Activated CD4-positive, alpha-beta T cell treated with anti-CD3 and anti-CD28 coated beads, Interleukin-2, amount 50 U/mL, for 4 hours (primary cell): ENCODE results near the gene USP32.

Experiments used
- DNase-seq, 2 experiments: peaks; one replicate each; pipeline ENCODE4 v3.0.0-alpha.2; 2020

Gene USP32

DNA sequence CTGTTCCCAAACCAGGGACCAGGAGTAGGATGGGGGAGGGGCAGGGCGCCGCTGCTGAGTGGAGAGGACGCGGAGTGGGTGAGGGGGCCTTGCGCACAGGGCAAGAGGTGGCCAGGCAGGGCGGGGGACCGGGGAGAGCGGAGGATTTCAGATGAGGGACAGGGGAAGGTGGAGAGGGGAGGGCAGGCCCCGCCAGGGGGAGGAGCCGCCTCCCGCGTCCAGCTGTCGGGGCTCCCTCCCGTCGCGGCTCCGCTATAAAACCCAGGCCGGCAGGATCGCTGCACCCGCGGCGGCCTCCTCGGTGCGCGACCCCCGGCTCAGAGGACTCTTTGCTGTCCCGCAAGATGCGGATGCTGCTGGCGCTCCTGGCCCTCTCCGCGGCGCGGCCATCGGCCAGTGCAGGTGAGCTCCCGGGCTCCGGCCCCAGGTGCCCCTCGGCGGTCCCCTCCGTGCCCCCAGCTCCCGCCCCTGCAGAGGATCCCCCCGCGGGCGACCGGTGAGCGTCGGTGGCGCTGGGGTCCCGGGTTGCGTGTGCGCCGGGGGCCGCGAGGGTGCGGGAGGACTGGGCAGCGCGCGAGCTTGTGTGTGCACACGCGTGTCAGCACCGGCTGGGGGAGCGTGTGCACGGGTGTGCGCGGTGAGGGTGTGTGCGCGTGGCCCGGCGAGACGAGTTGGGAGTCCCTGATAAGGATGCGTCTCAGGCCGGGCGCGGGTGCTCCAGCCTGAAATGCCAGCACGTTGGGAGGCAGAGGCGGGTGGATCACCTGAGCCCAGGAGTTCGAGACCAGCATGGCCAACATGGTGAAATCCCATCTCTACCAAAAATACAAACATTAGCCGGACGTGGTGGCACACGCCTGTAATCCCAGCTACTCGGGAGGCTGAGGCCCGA is 242.0 kb downstream of the USP32 start, which contains the start of gene CA4:
TSS of gene CA4 (plus strand) at position 283 of the 892 bp plus-strand sequence. CDS start at position 345, 62 bp downstream.
- DNase-seq = no peak

DNA sequence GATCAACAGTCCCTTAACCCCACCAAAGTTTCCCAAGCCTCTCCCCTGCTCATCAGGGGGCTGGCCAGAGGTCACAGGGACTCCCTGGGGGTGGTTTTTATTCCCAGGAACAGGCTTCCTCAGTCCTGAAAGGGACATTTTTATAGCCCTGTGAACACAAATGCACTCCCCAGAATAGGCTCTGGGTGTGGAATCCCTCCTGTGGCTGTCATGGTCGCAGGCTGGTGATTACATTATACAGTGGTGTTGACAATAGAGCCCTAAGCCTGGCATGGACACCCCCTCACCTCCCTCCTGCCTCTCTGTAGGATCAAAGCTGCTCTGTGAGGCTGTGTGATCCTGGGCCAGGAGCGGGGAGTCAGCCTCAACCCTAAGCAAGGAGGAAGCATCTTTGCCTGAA is 243.6 kb downstream of the USP32 start:
- DNase-seq = no peak

DNA sequence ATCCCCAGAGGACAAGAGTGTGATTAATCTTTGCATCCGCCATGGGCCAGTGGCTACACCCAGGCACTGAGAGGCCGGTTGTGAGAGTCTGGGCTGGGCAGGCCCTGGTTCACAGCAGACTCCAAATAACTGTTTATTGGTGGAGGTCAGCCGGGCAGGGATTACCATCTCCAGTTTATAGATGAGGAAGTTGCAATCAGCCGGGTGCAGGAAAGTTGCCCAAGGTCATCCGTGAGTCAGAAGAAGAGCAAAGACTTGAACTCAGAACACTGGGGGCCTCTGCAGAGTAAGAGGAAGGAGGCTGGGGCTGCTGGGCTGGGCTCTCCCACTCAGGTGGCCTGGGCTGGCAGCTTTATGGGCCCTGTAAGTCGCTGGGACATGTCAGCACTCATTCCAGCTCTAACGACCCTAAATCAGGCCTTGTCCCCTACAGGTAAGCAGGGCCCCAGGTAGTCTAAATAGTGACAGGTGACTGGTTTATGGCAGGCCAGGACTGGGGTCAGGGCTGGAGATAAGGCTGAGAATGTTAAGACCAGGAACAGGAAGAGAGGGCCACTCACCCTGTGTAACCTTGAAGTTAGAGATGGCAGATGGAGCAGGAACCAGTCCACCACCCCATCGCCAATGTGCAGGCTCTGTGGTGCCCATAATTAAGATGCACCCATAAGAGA is 244.2 kb downstream of the USP32 start:
- DNase-seq = no peak

DNA sequence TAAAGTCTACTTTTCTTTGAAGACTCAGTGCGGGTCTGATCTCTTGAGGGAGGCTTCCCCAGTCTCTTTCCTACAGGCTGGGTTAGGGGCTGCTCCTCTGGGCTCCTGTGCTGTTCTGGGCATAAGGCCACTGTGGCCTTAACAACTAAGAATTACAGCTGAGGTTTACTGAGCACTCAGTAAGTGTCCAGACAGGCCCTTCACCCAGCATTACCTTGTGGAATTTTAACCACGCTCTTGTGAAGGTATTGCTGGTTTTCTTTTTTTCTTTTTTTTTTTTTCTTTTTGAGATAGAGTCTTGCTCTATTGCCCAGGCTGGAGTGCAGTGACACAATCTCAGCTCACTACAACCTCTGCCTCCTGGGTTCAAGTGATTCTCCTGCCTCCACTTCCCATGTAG is 245.7 kb downstream of the USP32 start:
- DNase-seq = no peak

DNA sequence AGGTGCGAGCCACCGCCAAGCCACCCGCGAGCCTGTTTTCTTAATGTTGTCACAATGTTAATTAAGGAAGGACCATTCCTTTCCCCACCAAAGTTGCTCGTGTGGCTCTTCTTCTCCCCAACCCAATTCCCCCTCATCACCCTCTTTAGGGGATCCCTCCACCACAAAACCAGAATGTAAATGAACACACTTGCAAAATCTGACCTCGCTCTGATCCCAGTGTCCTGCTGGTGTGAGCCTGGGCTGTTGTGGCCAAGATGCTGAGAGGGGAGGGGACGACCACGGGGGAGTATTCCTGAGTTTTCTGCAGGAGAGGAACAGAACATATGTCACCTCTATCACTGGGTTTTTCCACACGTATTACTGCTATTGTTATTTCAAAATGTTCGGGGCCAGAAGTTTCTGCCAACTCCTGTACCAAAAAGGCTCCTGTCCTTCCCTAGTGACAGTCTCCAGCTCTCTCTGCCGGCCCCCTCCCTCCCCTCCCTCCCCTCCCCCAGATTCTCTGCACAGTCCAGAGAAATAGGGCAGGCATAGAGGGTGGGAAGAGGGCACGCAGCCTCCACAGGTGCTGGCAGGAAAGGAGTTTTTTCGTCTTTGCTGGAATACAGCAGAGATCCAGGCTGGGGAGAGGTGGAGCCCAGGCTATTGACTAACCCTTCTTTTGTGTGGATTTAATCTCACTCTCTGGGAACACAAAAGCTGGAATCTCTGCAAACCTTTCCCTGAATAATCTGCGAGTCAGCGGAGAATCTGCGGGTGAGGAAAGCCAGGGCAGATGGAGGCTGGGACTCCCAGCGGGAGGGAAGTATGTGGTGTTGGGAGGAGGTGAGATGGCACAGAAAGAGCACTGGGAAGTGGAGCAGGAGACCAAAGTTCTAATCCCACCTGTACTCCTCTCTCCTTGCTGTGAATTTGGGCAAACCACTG is 246.7 kb downstream of the USP32 start:
- no peak for DNase-seq

DNA sequence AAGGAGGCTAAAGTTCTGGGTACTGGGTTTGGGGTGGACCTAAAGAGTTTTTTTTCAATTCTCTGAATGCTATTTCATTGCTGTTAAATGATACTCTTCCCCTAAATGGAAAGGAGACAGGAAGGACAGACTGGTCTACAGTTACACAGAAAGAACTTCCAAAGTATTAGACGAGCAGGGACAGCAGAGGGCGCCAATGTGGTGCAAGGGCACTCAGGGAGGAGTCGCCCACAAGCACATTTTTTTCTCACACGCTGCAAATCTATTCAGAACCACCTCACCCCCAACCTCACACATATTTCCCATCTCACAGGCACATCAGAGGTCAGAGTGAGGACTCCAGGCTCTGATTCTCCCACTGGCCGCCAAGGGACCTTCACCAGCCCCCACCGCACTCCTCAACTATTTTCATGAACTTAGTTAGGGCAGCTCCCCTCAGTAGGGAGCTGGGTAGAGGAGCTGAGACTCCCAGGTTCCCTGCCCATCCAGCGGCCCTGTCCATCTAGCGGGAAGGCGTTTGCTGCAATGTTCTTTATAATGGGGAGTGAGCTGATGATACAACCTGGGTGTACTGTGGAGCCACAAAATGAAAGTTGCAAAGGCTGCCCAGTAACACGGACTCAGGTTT is 248.9 kb downstream of the USP32 start:
- peak; percentile 74 to 77 for DNase-seq

DNA sequence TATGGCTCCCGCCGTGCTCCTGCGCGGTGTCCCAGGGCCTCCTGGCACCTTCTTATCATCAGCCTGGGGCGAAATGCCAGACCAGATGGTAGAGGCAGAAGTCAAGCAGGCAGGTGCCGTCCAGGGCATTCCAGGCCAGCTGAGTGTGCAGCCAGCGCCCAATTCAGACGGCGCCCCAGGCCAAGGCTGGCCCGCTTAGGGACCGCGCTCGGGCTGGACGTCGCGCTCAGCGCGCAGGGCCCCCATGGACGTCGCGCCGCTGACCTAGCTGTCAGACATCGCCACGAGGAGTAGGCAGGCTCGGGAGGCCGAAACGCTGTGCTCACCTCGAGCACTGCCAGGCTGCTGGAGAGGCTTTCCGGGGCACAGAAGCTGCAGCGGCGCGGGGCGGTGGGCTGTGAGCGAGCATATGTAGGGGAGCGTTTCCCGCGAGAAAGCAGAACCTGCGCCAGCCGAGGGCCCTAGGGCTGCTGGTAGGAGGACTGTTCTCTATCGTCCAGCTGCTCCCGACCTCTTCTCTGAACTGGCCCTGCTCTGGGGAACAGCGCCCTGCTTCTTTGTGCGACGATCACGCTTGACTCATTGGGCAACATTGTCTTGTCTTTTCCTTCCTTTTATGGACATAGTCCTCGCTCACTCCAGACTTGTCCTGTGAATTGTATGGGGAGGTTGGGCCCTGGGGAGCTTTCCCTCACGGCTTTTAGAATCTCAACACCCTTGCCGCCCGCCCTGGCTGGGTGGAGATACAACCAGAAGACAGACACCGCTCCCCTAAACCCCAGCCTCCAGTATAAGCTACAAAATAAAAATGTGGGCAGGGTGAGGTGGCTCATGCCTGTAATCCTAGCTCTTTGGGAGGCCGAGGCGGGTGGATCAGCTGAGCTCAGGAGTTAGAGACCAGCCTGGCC is 250.6 kb downstream of the USP32 start:
- DNase-seq = no peak

DNA sequence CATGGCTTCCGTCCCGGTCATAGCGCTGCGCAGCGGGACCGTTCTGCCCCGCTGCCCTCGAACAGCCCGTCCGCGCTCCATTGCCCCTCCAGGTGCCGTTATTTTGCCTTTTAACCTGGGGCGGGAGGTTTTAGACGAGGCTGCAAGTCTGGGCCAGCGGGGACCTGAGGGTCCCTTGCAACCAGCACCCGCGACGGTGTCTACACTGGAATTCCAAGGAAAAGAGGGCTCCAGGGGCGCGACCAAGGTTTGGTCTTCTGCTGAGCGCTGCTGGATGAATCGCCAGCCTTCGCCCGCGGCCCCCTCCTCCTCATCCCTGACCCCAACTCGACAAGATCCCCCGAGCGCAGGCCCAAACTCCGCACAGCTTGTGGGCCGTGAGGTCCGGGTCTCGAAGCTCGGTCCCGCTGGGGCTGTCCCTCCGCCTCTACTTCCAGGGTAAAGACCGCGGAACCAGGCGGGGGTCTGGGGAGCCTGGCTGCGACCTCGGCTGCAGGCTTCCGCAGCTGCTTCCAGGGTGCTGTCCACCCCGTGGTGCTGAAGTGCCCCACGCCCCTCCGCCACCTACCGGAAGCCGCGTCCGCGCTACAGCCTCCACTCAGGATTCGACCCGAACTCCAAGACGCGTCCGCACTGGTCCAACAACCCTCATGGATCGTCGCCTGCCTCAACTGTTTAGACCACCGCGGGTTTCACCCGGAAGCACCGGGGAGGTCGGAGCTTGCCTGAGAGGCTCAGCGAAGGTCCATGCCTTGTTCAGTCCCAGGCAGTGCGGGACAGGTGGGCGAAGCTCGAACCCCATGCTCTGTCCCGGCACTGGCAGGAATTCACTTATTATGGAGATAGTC is 252.3 kb downstream of the USP32 start:
- DNase-seq = peak; percentile 45 to 48

DNA sequence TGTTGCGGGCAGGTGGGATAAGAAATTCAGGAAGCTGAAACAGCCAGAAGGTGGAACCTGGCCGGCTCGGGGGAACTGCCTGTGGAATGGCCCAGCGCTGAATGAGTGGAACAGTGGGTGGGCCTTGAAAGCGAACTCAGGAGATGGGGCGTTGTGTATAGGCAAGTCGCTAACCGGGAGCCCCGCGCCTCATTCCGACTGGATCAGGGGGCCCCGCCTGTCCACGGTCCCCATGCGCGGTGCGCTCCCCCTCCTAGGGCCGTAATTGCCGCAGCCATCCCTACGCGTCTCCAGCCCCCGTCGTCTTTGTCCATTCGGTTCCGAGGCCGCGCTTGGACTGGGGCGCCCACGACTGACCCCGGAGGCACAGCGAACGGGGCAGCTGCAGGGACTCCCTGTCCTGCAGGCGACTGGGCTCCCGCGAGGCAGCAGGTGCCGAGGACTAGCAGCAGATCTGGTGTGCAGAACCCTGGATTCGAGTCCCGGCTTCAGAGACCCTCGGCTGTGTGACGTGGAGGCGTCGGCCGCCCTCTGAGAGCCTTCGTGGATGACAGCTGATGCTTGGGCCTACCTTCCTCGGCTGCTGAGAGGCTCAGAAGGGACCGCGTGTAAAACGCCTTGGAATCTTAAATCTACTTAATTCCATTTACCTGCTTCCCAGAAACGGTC is 253.0 kb downstream of the USP32 start:
- no peak for DNase-seq

DNA sequence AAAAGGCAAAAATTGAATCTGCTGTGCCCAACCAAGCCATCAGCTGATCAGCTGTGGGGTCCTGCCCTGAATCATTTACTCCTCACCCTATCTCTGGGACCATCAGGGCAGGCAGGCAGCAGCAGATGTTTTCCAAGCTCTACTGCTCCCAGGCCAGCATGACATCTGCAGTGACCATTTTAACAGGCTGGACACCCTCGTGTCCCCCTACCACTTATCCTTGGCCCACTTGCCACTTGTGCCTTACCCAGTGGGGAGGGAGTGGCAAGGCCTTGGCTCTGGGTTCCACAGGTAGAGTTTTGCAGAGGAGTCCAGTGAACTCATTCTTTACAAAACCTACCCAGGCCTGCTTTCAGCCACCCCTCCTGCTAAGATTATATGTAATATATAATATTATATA is 254.2 kb downstream of the USP32 start:
- no peak for DNase-seq

DNA sequence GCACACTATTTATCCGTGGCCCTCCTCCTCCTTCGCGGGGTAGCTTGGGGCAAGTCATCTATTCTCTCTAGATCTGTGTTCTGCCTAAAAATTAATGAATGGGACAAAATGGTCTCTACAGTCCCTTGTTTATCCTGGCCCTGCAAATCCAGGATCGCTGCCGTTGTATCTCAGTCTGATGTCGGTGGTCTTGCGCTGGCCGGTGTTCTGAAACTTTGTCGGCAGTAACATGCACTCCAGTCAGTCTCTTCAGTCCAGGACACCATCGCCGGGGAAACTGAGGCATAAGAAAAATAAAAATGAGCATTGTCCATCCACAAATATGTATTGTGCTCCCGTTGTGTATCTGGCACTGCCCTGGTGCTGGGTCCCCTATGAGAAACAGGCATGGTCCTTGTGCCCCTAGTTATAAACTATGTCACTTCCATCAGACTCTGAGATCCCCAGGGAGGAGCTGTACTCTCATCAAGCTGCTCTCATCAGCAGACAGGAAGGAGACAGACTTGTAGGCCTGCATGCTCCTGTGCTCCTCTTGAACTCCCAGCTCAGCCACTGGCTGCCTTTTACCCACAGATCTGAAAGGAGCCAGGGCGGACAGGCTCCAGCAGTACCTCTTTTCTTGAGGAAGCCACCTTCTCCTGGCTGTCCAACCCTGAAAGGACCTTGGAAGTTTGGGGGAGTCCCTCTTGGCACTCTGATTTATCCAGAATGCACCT is 255.8 kb downstream of the USP32 start:
- no peak for DNase-seq

DNA sequence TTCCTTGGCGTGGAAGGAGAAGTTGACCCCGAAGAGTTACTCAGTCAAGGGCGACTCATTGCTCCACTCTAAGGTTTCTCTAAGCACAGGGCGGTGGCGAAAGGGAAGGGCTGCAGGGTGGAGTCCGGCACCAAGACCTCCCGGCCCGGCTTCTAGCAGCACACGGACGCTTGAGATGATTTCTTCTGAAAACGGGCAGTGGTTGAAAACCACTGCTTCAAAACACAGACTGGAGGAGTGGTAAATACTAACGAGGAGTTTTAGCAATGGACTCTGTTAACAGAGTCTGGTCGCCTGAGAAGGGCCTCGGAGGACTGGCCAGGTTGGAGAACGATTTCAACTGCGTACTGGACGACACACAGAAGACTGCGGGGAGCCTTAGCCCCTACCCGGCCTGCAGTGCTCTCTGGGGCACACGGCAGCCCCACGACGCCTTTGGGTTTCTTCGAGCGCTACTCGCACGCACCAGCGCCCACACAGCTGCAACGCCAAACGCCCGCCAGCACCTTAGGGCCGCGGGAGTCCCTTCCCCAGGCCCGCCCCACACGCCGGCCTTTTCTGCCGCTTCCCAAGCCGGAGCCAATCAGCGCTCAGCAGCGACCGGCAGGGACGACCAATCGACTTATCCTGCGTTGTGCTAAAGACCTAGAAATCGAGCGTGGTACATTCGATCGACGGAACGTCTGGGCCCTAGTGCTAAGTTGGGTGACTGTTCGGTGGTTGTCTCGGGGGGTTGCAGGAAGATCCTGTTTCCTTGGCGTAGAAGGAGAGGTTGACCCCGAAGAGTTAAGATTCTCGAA is 256.6 kb downstream of the USP32 start:
- DNase-seq = peak; percentile 64 to 72

DNA sequence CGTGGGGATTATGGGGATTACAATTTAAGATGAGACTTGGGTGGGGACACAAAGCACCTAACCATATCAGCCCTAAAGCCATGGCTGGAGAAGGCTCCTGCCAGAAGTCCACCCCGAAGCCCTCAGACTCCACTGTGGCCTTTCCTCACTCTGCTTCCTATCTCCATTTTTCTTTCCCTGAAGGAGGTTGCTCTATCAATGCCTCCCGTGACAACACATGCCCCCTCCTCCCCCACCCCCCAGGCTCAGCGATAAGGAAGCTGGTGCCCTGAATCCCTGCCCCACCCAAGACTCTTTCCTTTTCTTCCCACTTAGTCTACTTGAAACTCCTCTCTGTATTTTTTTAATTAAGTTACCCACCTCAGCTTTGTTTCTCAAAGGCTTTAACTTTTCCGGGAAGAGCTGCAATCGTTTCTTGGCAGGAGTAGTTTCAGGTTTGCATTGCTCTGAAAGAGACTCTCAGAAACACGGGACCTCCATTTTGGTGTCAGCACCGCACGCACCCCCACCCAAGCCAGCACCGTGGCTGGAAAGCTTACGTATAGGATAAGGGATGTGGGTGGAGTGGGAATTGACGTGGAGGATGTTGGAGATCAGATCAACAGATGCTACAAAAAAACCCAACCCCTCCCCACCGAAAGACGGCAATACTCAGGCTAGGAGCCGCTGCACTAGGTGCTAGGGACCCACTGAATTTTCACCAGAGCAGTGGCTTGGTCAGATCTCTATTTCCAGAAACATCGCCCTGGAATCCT is 257.4 kb downstream of the USP32 start:
- no peak for DNase-seq

DNA sequence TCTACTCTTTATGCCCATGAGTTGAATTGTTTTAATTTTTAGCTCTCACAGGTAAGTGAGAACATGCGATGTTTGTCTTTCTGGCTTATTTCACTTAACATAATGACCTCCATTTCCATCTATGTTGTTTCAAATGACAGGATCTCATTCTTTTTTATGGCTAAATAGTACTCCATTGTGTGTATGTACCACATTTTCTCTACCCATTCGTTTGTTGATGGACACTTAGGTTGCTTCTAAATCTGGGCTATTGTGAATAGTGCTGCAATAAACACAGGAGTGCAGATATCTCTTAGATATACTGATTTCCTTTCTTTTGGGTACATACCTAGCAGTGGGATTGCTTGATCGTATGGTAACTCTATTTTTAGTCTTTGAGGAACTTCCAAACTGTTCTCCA is 261.5 kb downstream of the USP32 start:
- no peak for DNase-seq

DNA sequence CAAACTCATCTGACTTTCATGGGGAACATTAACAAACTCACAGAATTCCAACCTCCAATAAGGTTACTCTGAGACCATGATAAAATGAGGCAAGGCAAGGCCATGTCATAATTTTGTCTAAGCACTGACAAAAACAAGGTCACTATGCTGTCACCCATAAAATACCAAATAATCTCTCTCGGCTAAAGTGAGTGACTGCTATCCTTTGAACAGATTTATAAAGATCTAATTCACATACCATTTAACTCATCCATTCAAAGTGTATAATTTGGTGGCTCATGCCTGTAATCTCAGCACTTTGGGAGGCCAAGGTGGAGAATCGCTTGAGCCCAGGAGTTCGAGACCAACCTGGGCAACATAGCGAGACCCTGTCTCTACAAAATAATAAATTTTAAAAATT is 262.8 kb downstream of the USP32 start:
- DNase-seq = no peak
